CD4-positive, alpha-beta T cell treated with Interferon alpha-2 for 1 hour (primary cell): ENCODE measurements around the gene RNGTT.
"Not testable (repeated sequence)": the region's sequence is repeated elsewhere in the genome, so short reads cannot be mapped to it uniquely, and the experiment has no call there.

ENCODE experiments used
- DNase-seq, 2 donors: peaks; one replicate each; pipeline ENCODE4 v3.0.0-alpha.2; 2020 to 2022

Gene RNGTT

DNA sequence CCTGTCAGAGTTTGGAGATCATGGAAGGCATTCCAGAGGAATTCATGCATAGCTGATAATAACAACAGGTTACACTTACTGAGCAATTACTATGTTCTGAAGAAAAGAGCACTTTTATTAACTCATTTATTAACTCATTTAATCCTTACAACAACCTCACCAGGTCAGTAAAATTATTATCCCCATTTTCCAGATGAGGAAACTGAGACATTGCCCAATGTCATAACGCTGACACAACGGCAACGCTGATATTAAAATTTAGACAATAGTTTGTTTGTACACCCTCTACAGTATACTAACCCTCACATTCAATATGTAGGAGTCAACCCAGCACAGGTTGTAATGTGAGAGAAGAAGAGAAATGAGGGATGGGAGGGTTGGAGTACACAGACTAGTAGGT, 105.0 kb downstream of the RNGTT start:
- no peak for DNase-seq

DNA sequence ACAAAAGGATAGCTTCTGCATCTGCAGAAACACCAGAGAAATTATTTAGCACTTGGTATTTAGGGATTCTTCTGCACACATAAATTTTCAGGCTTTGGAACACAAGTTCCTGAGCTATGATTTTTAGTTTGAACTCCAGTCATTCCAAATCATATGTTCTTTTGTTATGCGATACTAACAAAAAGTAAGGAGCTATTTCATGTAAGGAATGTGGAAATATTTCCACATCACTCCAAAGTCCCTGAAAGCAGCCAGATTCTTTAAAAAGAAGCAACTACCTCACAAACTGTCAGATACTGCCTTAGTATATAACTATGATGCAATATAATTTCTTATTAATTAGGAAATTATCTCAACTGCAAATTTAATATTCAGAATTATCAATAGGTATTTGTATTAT, 106.9 kb downstream of the RNGTT start:
- no peak for DNase-seq

DNA sequence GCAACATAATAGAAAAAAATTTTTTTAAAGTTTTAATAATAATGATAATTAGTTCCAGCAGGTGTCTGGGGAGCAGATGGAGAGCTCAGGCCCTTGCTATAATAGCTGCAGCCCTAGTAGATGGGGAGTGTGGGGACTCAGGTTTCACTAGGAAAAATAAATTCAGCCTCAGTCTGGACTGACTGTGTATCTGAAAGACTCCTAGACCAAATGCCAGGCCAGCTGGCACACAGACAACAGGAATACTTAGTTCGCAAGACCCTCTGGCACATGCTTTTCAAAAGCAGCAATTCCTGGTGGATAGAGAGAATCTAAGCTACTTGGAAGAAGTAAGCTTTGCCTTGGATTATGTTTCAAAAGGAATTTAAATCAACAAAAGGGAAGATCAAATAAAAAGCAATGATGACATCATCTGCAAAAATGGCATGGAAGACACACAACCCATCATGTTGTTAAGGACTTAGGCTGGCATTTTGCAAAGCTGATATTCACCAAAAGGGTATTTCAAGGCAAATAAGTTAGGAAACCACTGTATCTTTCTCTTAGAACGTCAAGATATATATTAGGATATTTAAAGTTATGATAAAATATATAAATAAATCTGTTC, 107.8 kb downstream of the RNGTT start:
- no peak for DNase-seq

DNA sequence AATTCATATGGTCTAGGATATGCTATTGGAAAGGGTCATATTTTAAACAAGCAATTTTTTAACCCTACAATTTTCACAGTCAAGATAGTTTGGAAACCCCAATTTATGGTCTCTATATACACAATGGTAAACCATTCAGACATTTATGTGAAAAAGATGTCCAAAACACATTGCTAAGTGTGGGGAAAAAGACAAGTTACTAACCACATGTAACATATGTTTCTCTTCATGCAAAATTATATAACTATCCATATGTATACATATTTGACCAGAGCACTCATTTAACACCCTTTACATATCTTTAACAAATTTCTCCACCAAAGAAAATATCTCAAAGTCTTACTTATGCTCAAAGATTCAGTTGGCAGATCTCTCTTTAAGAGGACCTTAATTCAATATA, 110.6 kb downstream of the RNGTT start:
- no peak for DNase-seq

DNA sequence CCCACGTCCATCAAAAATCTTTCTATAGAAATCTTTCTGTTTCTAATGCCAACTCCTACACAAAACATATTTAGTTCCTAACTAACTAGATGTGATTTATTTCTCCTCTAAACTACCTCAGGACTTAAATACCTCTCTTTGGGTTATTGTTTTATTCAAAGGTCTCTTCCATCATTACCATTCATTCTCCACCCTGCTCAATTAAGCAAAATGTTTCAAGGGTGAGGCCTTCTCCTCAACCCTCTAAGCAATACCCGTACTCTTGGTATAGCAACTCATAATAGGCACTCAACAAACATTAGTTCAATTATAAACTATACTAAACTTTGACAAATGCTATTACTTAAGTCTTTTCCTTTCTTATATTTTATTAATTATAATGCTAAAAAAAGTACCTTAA, 111.4 kb downstream of the RNGTT start:
- no peak for DNase-seq

DNA sequence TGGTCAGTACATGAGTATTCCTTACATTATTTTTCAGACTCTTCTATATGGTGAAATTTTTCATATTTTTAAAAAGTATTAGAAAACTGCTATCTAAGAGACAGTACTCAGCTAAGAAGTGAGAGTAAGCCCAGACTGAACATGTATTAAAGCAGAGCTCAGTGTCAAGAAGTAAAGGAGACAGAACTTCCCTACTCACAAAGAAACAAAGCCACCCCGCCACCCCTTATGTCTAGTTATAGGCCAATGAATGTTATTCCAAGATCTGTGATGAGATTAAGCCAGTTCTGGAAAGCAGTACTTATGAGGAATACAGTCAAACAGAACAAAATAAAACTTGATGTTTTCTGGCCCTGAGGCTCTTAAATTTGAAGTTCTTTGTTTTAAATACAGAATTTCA, 114.5 kb downstream of the RNGTT start:
- no peak for DNase-seq

DNA sequence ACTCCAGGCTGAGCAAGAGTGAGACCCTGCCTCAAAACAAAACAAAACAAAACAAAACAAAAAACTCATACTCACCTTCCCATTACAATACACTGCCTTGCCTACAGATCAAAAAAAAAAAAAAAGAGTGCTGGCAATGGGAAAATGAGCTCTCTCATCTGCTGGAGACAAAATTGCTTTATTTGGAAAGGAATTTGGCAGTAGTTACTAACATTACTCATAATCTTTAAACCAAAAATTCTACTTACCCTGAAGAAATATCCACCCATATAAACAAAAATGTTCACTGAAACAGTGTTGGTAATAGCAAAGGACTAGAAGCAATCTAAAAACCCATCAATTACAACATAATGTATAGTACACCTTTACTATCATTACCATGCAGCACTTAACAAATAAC, 120.4 kb downstream of the RNGTT start:
- DNase-seq: no peak

DNA sequence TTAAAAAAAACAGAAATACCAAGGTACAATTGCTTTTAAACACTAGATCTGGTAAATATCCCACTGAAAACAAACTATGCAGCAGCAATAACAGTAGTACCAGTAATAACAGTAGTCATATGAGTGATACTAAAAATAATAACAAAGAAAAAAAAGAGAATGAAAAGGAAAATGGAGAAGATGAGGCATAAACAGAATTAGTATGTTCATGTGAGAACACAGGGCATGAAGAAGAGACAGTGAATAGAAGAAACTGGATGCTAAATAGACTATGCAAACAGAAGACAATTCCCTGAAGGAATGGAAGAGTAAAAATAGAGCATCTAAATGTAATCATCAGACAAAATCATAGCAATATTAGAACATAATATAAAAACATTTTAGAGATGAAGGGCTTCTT, 121.1 kb downstream of the RNGTT start:
- no peak for DNase-seq

DNA sequence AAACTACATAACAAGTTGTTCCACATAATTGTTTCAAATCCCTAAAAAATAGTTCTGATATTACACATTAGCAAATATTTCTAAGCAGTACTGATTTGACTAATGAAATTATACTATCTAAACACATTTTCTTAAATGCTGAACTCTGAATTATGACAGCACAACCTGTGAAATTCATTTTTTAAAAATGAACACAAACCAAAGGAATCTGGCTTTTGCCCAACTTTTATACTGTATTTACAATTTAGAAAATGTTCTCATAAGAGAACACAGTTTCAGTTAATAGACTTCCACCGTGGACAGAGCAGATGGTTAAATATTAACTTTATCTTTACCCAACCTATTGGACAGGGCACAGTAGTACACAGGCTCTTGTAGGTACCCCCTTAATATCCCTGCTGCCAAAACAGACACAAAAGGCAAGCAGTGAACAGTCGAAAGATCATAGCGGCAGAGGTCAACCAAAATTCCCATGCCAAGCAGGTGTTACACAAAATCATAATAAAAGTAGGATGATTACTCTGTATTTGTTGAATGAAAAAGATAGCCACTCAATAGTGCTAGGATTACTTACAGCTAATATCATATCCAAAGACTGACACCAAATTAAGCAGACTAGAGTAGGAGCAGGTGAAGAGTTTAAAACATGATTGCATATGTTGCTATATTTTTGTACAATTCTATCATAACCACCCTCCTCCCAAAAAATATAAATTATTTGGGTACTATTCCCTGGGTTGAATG, 122.5 kb downstream of the RNGTT start:
- no peak for DNase-seq

DNA sequence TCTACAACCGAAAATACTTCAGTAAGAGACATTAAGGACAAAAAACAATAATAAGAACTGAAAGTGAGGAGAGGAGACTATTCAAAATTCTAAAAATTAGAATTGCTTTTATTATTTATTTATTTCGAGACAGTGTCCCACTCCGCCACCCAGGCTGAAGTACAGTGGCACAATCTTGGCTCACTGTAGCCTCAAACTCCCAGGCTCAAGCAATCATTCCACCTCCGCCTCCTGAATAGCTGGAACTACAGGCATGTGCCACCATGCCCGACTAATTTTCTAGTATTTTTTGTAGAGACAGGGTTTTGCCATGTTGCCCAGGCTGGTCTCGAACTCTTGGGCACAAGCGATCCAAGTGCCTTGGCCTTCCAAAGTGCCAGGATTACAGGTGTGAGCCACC, 123.1 kb downstream of the RNGTT start:
- DNase-seq: no peak

DNA sequence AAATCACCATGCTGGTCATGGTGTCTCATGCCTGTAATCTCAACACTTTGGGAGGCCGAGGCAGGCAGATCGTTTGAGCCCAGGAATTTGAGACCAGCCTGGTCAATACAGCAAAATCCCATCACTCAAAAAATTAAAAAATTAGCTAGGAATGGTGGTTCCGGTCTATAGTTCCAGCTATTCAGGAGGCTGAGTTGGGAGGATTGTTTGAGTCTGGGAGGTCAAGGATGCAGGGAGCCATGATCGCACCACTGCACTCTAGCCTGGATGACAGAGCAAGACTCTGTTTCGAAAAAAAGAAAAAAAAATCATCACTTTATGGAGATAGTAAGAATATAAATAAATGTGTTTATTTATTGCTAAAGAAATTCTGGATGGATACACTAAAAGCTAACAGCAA, 124.1 kb downstream of the RNGTT start:
- DNase-seq: no peak

DNA sequence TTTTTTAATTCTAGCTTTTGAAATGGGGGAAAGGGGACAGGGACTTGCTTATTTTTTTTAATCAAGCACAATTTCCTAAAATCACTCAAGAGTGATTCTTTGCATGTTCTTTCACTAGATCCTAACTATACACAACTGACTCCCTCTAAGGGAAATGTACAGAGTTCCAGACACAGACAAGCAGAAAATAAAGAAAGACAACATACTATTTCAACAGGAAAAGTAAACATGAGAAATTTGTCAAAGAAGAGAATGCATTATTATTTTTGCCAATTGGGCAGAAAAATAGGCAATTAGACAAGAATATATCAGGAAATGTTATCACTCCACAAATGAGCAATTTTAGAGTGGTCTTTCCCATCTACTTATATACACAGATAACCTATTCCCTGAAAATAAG, 128.2 kb downstream of the RNGTT start:
- DNase-seq: no peak

DNA sequence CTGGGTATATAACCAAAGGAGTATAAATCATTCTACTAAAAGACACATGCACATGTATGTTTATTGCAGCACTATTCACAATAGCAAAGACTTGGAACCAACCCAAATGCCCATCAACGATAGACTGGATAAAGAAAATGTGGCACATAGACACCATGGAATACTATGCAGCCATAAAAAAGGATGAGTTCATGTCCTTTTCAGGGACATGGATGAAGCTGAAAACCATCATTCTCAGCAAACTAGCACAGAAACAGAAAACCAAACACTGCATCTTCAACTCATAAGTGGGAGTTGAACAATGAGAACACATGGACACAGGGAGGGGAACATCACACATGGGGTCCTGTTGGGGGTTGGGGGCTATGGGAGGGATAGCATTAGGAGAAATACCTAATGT, 130.3 kb downstream of the RNGTT start:
- DNase-seq: not testable (repeated sequence)

DNA sequence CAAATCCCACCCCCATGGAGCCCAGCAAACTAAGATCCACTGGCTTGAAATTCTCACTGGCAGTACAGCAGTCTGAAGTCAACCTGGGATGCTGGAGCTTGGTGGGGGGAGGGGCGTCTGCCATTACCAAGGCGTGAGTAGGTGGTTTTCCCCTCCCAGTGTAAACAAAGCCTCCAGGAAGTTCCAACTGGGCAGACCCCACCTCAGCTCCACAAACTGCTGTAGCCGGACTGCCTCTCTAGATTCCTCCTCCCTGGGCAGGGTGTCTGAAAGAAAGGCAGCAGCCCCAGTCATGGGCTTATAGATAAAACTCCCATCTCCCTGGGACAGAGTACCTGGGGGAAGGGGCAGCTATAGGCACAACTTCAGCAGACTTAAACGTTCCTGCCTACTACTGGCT, 135.8 kb downstream of the RNGTT start:
- DNase-seq: not testable (repeated sequence)

DNA sequence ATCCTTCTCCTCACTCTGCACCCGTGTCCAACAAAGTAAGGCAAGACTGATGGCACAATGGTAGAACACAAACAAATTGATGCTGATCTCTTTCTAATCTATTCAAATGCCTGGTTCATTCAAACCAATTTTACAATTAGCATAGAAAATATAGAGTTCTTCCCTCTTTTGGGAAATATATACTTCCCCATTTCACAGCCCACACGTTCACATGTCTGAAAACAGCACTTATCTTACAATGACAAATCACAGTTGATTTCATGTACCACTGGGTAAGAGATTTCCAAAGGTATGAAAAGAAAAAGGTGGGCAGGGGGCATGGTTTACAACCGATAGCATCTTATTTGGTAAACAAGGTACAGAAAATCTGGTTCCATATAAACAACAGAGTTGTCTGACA, 137.6 kb downstream of the RNGTT start:
- DNase-seq: no peak

DNA sequence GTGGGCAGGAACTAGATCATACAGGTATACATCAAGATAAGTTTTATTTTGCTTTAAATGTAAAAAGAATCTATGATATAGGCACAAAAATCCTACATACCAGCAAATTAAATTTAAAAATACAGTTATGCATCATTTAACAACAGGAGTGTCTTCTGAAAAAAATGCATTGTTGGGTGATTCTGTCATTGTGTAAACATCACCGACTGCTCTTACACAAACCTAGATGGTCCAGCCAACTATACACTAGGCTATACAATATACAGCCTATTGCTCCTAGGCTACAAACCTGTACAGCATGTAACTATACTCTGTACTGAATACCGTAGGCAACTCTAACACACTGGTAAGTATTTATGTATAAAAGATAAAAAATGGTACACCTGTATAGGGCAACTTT, 139.4 kb downstream of the RNGTT start:
- no peak for DNase-seq

DNA sequence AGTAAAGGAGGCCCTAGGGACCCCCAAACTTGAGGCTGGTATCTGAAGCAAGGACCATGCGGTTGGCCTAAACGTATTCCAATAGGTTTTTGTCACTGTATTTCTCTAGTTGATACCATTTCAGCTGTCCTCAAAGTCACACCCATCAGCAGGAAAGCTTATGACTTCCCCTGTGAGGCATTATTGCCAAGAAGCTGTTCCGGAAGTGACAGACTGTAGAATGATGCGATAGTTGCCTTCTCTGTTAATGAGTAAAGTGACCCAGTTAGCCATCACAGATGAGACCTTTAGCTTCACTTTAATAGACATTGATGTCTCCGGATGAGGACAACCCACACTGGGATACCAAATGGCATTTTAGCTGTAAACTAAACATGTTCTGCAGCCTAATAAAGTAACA, 147.9 kb downstream of the RNGTT start:
- DNase-seq: no peak

DNA sequence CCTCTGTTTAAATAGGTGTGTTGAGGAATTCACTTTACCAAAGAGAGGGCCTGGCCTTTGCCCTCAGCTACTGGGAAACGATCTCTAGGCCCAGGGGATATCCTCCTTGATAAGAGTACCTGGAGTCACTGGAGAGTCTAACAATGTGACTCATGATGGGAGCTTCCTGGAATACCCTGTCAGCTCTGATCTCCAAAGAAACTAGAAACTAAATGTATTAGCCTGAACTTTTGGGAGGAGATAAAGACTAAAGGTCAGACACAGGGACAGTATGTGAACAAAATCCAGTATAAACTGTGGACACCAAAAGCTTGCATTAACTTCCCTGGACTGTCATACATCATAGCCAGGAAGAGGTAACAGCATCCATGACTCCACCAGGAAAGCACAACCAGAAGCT, 148.5 kb downstream of the RNGTT start:
- no peak for DNase-seq

DNA sequence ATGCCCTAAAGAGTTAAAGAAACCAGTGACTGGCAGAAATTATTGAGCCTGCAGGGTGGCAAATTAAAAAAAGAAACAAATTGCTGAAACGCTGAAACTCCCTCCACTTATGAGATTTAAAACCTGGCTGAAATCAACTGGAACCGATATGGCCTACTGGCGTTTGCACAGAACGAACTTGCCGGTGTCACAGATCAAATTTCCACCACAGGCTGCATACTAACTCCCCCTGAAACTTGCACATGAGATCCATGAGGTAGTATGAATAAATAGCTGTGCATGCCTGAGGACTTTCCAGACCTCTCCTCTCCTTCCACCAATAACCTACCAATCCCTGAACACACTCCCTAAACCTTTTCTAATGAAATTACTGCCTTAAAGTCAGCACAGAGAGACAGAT, 150.4 kb downstream of the RNGTT start:
- DNase-seq: no peak

DNA sequence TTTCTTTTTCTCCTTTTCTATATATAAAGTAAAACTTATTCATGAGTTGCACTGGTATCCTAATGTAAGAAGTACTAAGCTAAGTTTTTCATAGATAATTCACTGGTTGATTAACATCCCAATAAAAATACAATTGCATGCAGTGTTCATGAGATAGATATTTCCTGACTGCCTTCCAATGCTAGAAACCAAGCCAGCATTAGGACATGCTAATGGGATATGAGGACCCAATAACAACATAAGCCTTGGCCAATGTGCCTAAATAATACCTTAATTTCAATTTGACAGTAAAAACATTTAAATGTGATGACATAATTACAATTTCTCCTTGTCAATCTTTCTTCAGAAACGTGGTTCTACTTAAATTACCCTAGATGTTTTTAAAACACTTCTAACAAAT, 152.7 kb downstream of the RNGTT start:
- no peak for DNase-seq

DNA sequence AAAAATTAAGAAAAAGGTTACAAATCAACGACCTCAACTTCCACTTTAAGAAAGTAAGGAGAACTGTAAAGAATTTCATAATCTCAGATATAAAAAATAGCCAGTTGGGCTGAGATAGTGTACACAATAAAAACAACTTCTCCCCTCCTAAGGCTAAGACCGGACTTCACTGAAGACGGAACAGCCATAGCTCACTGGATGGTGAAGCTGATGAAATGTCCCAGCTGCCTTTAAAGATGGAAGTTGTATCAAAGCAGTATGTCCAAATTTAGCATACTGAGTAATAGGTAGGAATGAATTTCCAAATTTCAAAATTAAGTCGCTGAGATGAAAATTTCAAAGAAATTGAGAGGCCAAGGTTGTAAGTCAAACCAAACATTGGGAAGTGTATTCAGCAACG, 153.3 kb downstream of the RNGTT start:
- no peak for DNase-seq

DNA sequence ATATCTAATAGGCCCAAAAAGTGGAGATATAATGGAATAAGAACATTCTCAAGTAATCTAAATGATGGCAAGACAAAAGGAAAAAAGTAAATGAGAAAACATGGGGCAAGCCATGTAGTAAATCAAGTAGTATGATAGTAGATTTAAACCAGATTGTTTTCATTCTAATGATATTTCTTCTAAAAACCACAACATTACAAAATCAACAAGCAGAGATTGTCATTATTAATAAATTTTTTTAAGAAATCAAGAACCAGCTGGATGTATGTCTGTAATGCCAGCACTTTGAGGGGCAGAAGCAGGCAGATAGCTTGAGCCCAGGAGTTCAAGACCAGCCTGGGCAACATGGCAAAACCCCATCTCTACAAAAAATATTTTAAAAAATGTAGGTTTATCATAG, 155.0 kb downstream of the RNGTT start:
- no peak for DNase-seq

DNA sequence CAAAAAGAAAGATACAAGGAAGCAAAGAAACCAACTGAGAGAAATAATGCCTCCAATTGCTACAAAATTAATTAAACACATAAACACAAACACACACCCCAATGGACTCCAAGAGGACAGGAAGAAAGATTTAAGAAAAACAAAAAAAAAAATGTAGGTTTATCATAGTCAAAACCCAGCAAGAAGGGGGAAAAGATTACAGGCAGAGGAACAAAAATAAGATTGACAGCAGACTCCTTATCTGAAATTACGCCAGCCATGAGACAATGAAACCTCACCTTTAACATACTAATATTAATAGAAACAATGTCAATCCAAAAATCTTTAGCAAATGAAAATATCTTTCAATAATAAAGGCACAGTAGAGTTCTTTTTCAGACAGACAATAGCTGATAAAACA, 155.8 kb downstream of the RNGTT start:
- DNase-seq: no peak

DNA sequence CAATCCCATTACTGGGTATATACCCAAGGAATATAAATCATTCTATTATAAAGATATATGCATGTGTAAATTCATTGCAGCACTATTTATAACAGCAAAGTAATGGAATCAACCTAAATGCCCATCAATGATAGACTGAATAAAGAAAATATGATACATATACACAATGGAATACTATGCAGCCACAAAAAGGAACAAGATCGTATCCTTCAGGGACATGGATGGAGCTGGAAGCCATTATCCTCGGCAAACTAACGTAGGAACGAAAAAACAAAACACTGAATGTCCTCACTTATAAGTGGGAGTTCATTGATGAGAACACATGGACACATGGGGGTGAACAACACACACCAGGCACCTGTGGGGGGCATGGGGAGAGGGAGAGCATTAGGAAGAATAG, 156.7 kb downstream of the RNGTT start:
- DNase-seq: no peak

DNA sequence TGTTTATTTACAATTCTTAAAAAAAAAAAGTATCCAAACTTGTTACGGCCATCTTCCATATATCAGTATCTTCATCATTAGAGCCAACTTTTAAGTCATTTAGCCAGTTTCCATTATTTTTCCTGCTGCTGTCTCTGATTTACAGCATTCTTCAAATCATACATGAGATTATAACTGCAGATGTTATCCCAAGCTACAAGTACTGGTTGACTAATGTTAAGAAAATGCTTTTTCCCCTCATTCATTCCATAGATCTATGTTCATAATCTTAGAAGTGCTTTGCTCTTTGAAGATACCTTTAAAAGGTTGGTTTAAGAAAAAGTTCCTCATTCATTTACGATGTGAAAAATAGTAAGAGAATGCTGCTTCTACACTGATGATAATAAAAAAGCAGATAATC, 158.7 kb downstream of the RNGTT start:
- DNase-seq: no peak
